Measurements from ENCODE around the gene GAS7.
A peak's percentile ranks its signal among the peaks of the same experiment; 100 is the strongest.

The GAS7 gene

DNA sequence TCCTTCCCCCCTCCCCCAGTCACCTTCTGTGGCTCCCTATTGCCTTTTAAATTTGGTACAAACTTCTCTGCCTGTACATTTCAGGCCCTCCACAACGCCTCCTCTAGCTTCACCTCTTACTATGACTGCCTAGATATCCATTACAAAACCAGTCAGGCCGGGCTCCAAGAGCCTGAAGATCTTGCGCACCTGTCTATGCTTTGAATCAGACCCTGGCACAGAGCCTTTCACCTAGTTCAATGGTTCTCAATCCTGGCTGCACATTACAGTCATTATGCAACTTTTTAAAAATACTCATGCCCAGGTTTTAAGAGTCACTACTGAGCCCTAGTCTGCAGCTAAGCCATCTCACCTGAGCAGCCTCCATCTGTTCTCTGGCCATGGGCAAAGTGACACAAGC lies 1.6 kb upstream of the GAS7 start:
- DNase-seq: no peak

DNA sequence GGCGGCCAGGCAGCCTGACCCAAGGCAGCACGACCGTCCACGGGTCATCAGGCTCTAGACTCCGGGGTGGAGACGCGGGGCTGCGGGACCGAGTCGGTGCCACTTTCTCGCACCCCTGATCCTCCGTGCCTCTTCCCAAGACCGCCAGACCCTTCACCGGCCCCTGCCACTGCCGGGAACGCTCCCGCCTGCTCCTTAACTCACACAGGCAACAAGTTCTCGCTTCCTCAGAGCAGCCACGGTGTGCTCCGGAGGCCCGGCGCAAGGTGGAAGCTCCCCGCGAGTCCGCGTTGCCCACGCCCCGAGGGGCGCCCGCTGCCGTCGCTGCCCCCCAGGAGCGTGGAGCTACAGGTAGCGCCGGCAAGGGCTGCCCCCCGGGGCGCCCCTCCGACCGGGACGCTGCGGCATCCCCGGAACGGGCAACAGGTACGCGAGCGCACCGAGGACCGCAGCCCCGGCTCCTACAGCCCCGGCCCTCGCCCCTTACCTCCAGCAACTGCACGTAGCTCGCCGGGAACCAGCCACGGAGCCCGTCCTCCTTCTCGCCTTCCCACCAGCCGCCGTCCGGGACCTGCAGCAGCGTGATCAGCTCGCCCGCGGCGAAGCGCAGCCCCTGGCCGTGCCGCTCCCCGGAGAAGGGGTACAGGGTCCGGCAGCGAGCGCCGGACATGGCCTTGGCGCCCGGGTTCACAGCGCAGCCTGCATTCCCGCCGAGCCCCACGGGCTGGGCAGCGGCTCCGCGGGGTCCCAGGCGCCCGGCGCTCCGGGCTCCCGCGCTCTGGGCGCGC lies 491 bp downstream of the GAS7 start:
- DNase-seq: no peak

DNA sequence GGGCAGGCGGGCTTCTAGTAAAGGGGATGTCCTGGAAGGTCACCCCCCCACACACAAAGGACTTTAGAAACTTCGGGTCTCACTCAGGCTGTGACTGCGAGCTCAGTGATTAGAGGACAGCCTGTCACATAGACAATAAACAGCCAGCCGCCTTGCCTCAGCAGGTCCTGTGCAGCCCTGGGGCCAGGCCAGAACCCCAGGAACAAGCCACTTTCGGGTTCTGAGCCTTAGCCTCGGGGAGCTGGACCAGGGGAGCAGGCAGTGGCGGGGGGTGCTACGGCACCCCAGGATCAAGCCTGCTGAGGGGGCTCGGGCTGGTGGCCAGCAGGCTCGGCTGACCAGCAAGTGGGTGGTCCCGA lies 1.1 kb downstream of the GAS7 start:
- no peak for DNase-seq

DNA sequence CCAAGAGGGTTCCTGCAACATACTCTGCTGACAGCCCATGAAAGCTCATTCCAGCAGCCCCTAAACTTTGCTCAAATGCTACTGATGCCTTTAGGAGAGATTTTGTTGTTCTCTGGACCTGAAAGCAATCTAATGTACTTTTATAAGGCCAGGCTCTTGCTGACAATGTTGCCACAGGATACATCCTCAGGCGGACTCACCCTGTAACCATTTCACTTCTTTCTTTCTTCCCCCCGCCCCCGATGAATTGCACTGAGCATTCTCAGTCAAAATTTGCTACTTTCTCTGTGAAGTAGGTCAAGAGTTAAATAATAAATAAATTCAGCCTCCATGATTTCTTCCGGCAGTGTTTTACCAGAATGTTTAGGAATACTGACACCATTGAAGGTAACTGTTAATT lies 1.5 kb downstream of the GAS7 start:
- no peak for DNase-seq

GRCh38 chr17:10196384-10196895 lies 2.0 kb downstream of the GAS7 start:
- DNase-seq: no peak

- DNase-seq: no peak
Observed at GRCh38 chr17:10195090-10195805, 3.2 kb downstream of the GAS7 start.

DNA sequence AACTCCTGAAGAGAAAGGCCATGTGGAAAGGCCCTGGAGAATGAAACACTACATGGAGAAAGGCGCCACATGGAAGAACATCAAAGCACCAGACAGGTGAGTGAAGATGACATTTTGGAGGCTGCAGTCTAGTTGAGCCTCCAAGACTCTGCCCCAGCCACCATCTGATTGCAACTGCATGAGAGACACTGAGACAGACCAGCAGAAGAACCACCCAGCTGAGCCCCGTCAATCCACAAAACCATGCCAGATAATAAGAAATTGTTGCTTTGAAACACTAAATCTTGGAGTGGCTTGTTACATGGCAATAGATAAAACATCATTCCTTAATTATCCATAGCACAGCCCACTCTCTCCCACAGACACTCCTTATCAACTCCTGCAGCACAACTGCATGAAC lies 4.8 kb downstream of the GAS7 start:
- no peak for DNase-seq

GRCh38 chr17:10192972-10193371 lies 5.4 kb downstream of the GAS7 start:
- DNase-seq: no peak

GRCh38 chr17:10192461-10192860 lies 5.9 kb downstream of the GAS7 start:
- DNase-seq: no peak

GRCh38 chr17:10187456-10187855 lies 10.9 kb downstream of the GAS7 start:
- DNase-seq: no peak

DNA sequence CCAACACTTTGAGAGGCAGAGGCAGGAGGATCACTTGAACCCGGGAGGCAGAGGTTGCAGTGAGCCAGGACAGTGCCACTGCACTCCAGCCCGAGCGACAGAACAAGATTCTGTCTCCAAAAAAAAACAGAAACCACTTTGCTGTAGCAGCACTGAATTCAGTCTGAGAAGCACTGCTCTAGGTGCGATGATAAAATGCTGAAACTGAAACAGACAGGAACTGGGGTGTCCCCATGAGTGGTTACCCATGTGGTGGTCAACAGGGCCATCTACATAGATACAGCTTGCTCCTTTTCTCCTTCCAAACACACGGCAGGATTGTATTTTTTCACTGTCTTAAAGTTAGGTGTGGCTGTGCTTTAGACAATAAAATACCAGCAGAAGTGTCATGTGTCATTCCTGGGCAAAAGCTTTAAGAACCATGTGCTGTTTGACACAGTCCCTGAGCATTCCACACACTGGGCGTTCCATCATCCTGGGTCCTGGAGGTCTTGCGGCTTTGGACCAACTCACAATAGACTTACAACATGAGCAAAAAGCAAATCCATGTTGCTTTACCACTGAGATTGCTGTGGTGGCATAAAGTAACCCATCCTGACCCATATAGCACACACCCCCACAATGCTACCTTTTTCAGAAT lies 11.5 kb downstream of the GAS7 start:
- no peak for DNase-seq

- DNase-seq: no peak
Observed at GRCh38 chr17:10183931-10184930, 14.2 kb downstream of the GAS7 start.

- no peak for DNase-seq
Observed at GRCh38 chr17:10182785-10183184, 15.6 kb downstream of the GAS7 start.

DNA sequence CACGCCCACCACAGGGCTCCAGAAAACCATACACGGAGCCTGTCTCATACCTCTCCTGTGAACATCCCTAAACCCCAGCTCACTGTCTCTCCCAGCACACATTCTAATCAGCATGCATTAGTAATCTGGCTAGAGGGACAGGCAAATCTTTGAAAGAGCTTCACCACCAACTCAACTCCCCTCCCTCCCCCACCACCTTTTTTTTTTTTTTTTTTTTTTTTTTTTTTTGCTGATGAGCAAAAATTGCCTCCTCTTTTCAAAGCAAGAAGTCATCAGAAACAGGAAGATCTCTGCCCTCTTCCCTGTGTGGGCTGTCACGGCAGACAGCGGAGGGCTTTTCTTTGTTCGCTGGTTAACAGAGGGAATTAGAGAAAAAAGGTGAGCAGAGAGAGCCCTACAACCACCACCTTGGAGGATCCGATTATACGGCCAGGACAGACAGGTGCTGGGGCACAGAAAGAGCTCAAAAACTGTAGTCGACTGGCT lies 19.9 kb downstream of the GAS7 start:
- no peak for DNase-seq

DNA sequence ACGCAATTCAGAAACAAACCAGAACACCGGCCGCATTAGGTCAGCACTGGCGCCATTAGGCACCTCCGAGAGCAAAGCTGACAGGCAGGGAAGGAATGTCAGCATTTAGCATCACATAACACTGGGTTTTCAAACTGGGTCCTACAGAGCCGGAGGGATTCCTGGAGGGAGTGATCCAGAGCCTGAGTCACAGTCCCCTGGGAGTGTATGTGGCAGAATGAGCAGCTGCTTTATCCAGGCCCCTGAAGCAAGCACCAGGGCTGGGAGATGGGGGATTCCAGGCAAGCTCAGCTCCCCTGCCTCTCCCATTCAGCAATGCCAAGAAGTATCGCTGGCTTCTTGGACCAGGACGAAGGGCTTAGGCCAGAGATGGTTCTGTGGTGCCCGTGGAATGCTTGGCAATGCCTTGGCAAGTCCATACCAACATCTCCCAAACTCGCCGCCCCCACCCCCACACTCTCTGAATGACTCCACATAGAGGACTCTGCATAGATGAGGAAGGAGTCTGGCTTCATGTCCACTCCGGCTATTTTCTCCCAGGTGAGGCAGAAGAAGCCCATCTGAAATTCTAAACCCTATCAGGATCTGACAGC lies 20.4 kb downstream of the GAS7 start:
- DNase-seq: no peak

GRCh38 chr17:10177131-10177912 lies 21.1 kb downstream of the GAS7 start:
- no peak for DNase-seq

DNA sequence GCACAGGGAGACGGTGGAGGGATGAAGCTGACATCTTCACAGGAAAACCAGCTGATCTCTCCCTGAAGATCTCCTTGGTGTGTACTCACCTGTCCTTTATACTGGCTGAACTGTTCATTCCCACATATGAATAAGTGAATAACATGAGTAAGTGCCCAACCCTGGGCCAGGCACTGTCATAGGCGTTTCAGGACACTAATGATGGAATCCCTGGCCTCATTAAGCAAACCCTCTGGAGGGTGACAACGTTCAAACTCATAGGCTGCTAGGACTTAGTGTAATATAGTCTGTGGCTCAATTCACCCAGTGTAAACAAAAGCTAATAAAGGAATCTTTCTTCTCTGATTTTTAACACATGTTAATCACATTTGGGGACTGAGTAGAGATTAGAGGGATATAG lies 24.5 kb downstream of the GAS7 start:
- no peak for DNase-seq

DNA sequence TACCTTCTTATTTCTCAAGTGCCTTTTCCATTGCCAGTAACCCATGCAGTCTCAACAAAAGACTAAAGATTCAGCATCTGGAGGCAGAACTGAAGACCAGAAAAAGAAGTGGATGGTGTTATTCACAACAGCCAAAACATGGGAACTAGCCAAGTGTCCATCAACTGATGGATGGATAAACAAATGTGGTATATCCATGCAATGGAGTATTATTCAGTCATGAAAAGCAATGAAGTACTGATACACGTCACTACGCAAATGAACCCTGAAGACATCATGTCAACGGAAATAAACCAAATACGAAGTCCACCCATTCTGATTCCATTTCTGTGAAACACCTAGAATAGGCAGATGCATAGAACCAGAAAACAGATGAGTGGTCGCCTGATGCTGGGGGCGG lies 25.6 kb downstream of the GAS7 start:
- no peak for DNase-seq

GRCh38 chr17:10172241-10172741 lies 26.1 kb downstream of the GAS7 start:
- peak; percentile 57 to 74 for DNase-seq

DNA sequence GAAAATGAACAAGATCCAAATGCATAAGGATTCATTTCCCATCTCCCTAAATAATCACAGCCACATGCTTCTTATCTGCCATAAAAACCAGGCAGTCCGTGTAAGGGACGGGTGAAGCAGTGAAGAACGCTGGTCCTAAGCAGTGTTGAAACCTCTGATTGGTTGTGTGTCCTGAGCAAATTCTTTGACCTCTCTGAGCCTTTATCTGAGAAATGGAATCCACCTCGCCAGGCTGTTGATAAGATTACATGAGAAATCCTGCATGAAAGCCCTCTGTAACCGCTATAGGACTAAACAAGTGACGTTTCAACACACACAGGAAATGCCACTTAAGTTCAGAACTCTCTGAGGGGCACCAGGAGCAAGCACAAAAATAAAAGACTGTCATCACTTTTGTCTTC lies 26.8 kb downstream of the GAS7 start:
- no peak for DNase-seq

DNA sequence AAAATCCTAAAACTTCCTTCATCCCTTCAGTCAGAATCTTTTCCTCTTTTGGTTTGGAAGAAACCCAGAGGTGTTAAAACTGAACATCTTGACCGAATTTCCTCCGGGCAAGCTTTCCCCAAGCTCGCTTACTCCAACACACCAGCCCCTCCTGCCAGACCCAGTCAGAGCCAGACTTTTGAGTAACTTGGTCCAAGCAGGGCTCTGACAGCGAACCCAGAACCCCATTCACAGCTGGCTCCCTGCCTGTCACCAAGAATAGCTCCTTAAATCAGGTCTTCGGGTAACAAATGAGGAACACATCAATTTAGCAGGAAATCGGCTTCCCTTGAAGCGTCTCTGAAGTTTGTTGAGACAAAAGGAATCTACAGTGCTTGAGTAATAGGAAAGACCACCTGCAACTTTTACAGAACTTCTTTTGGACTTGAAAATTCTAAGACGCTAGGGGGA lies 27.3 kb downstream of the GAS7 start:
- no peak for DNase-seq

Data from AML-193 (cell line).